Measurements from ENCODE around the gene SLC4A2. TPM values are rescaled to one million over a fixed set of nuclear protein-coding genes. Genes with fewer than 3 reads are reported as not detected.
"Not testable (repeated sequence)": the region's sequence is repeated elsewhere in the genome, so short reads cannot be mapped to it uniquely, and the experiment has no call there.

SLC4A2 gene
- total and polyA plus RNA-seq, 7 donors: 26.5 to 39.8 (median 32.0) TPM

DNA sequence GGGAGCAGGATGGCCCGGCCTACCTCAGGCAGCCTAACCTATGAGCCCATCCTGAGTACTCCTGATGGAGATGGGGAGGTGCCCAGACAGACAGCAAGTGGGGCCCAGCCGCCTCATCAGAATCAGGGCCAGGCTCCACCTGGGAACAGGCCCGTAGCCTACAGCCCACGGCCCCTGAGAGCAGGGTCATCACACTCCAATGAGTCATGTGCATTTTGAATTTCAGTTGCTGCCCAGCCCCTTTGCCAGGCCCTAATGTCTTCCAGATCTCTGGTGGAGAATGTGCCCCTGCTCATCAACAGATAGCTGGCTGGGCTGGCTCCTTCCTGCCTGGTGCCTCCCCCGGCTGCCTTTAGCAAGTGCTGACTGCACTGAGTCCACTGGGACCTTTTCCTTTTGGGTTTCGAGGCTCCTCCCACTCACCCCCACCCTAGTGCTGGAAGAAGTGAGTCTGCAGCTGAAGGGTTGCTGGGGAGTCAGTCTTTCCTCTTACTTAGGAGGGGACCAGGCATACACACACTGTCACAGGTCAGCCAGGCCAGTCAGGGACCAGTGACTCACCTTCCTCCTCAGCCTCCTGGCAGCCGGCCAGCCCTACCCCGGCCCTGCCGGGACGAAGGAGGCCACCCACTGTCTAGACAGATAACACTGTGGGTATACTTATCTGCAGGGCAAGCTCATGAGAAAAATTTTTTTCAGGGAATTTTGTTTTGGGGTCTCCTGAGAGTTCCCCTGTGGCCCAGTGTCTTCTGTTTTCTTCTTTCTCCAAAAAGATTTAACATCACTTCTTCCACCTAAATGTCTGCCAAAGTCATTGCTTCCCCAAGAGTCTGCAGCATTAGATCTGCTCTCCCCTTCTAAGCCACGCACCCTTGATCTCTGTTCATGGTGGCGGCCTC is 20.2 kb upstream of the SLC4A2 start:
- Histone ChIP-seq H3K27me3 (ENCODE audit: insufficient read depth in 3 of 3, low read length in 2 of 3) (no peaks in the 10 kb centered on the region), H3K36me3 (ENCODE audit: insufficient read depth in 1 of 2, low read depth in 1 of 2) (peaks cover 6 to 64% of the 10 kb centered on the region in 2 donors), H3K4me3 (no peak overlapping the region), H3K4me1 (peaks cover 24% of the 10 kb centered on the region), H3K9me3 (no peaks in the 10 kb centered on the region), H3K27ac (peak overlapping the region; percentile 15)
- TF ChIP-seq, protein P1, sequence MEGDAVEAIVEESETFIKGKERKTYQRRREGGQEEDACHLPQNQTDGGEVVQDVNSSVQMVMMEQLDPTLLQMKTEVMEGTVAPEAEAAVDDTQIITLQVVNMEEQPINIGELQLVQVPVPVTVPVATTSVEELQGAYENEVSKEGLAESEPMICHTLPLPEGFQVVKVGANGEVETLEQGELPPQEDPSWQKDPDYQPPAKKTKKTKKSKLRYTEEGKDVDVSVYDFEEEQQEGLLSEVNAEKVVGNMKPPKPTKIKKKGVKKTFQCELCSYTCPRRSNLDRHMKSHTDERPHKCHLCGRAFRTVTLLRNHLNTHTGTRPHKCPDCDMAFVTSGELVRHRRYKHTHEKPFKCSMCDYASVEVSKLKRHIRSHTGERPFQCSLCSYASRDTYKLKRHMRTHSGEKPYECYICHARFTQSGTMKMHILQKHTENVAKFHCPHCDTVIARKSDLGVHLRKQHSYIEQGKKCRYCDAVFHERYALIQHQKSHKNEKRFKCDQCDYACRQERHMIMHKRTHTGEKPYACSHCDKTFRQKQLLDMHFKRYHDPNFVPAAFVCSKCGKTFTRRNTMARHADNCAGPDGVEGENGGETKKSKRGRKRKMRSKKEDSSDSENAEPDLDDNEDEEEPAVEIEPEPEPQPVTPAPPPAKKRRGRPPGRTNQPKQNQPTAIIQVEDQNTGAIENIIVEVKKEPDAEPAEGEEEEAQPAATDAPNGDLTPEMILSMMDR (IDR thresholded peaks at IDR 0.05): no peak
- WGBS, 3 donors: 46 to 54% (median 53%) methylated on average over 12 of the region's 12 CpGs
- DNase-seq: peak; percentile 78
- intact Hi-C loops (cut with DNase I): no loop called here
- peak; percentile 52 to 71 (median 64) for ATAC-seq

DNA sequence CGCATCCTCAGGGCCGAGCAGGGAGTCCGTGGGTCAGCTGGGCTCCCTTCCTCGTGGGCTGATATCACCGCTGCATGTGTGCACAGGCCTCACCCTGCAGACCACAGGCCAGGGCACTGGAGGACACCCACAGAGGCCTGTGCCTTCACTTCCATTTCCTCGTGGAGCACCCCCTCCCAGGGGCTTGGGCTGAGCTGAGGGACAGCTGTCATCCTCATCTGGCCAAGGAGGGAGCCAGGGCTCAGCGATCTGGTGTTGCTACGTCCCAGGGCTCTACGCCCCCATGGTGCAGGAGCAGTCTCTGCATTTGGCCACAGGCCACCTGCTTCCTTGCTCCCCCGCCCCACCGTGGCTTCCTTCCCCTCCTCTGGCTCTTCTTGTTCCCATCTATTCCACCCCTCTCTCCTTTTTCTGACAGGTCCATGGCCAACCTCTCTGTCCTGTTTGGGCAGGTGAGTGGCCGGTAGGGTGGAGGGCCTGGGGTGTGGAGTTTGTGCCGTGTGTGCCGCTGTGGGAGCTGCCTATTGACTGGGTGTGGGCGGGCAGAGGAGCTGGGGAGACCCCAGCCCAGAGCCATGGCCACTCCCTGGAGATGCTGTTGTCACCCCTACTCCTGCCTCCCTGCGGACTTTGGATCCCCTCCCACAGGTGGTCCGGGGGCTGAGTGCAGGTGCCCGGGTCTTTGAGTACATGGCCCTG is 19.4 kb upstream of the SLC4A2 start:
- WGBS, 3 donors: 66 to 72% (median 70%) methylated on average over 18 of the region's 18 CpGs
- no peak overlapping the region for H3K4me3 ChIP-seq

DNA sequence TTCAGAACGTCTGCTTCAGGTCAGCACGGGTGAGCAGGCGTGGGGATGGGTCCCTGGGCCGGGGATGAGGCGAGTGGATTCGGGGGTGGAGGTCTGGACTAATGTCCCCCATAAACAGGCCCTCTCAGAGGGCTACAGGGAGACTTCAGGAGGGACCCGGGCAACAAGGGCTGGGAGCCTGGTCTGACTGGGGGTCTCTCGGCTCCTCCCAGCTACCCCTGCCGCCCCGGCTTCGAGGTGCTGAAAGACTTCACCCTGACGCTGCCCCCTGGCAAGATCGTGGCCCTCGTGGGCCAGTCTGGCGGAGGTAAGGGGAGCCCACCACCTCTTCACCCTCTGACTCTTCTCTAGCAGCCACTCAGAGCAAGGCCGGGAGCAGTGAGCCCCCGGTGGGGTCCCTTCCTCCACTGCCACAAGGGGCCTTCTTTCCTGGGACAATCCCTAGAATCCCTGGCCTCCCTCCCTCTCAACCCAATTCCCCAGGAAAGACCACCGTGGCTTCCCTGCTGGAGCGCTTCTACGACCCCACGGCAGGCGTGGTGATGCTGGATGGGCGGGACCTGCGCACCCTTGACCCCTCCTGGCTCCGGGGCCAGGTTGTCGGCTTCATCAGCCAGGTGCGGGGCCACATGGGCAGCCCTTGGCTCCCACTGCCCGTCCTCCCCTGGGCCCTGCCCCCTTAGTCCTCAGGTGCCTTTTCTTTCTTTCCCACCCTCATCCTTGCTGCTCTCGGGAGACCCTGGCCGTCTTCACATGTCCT is 18.6 kb upstream of the SLC4A2 start:
- H3K4me3 ChIP-seq: no peak overlapping the region
- intact Hi-C loops (cut with DNase I): no loop called here
- TF ChIP-seq, protein P1 (IDR thresholded peaks at IDR 0.05): no peak
- H3K36me3 ChIP-seq (ENCODE audit: insufficient read depth in 1 of 2, low read depth in 1 of 2): peaks cover 6 to 63% of the 10 kb centered on the region in 2 donors
- DNase-seq (no peak), ATAC-seq (no peak)
- no peaks in the 10 kb centered on the region for H3K27me3 ChIP-seq (ENCODE audit: insufficient read depth in 3 of 3, low read length in 2 of 3)
- peaks cover 13% of the 10 kb centered on the region for H3K4me1 ChIP-seq
- 90 to 95% (median 91%) methylated on average over 27 to 30 of the region's 30 CpGs for WGBS, 3 donors
- H3K9me3 ChIP-seq: no peaks in the 10 kb centered on the region
- no peak overlapping the region for H3K27ac ChIP-seq

More for the DNA sequence above, 19.4 kb upstream of the SLC4A2 start:
- Histone ChIP-seq H3K27me3 (ENCODE audit: insufficient read depth in 3 of 3, low read length in 2 of 3) (no peaks in the 10 kb centered on the region), H3K9me3 (no peaks in the 10 kb centered on the region), H3K27ac (no peak overlapping the region), H3K36me3 (ENCODE audit: insufficient read depth in 1 of 2, low read depth in 1 of 2) (peaks cover 6 to 62% of the 10 kb centered on the region in 2 donors), H3K4me1 (peaks cover 18% of the 10 kb centered on the region)
- DNase-seq (no peak), ATAC-seq (no peak)
- TF ChIP-seq, protein P1 (IDR thresholded peaks at IDR 0.05): no peak
- intact Hi-C loops (cut with DNase I): no loop called here

DNA sequence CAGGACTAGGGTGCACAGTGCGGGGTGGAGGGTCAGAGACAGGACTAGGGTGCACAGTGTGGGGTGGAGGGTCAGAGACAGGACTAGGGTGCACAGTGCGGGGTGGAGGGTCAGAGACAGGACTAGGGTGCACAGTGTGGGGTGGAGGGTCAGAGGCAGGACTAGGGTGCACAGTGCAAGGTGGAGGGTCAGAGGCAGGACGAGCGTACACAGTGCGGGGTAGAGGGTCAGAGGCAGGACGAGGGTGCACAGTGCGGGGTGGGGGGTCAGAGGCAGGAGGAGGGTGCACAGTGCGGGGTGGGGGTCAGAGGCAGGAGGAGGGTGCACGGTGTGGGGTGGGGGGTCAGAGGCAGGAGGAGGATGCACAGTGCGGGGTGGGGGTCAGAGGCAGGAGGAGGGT is 15.9 kb upstream of the SLC4A2 start:
- H3K4me3 ChIP-seq; DNase-seq; intact Hi-C loops (cut with DNase I); ATAC-seq; H3K27me3 ChIP-seq (ENCODE audit: insufficient read depth in 3 of 3, low read length in 2 of 3); H3K27ac ChIP-seq; H3K9me3 ChIP-seq: not testable (repeated sequence)
- Histone ChIP-seq H3K36me3 (ENCODE audit: insufficient read depth in 1 of 2, low read depth in 1 of 2) (peaks cover 0 to 50% of the 10 kb centered on the region in 2 donors), H3K4me1 (peaks cover 13% of the 10 kb centered on the region)
- 88 to 99% (median 92%) methylated on average over 9 to 10 of the region's 10 CpGs for WGBS, 3 donors

Measured in psoas muscle (tissue), 8 donors.